Activated effector memory CD4-positive, alpha-beta T cell treated with anti-CD3 and anti-CD28 coated beads, Interleukin-2, amount 50 U/mL, for 16 hours (primary cell): ENCODE measurements around the gene ACTN1.
"Not testable (repeated sequence)": the region's sequence is repeated elsewhere in the genome, so short reads cannot be mapped to it uniquely, and the experiment has no call there.

Source experiments
- DNase-seq: peaks from one replicate; pipeline ENCODE4 v3.0.0-alpha.2; 2020

ACTN1 gene

GRCh38 chr14:68986225-68986624 is 7.1 kb upstream of the ACTN1 start:
- no peak for DNase-seq

- no peak for DNase-seq
Observed at GRCh38 chr14:68984686-68985085, 5.6 kb upstream of the ACTN1 start.

GRCh38 chr14:68983191-68983590 is 4.1 kb upstream of the ACTN1 start:
- no peak for DNase-seq

GRCh38 chr14:68982581-68982980 is 3.5 kb upstream of the ACTN1 start:
- no peak for DNase-seq

GRCh38 chr14:68981539-68981976 is 2.5 kb upstream of the ACTN1 start:
- DNase-seq = no peak

GRCh38 chr14:68981139-68981538 is 2.0 kb upstream of the ACTN1 start:
- no peak for DNase-seq

GRCh38 chr14:68979722-68980451 is 785 bp upstream of the ACTN1 start:
- DNase-seq = no peak

GRCh38 chr14:68978172-68978911 is 760 bp downstream of the ACTN1 start:
- peak; percentile 76 for DNase-seq

- peak; percentile 72 for DNase-seq
Observed at GRCh38 chr14:68977718-68978171, 1.4 kb downstream of the ACTN1 start.

- no peak for DNase-seq
Observed at GRCh38 chr14:68977180-68977717, 1.9 kb downstream of the ACTN1 start.

GRCh38 chr14:68976160-68977067 is 2.7 kb downstream of the ACTN1 start:
- no peak for DNase-seq

GRCh38 chr14:68975667-68976066 is 3.4 kb downstream of the ACTN1 start:
- DNase-seq = no peak

- DNase-seq = no peak
Observed at GRCh38 chr14:68974759-68975347, 4.2 kb downstream of the ACTN1 start.

- no peak for DNase-seq
Observed at GRCh38 chr14:68973639-68974038, 5.5 kb downstream of the ACTN1 start.

- DNase-seq = not testable (repeated sequence)
Observed at GRCh38 chr14:68973219-68973565, 5.9 kb downstream of the ACTN1 start.

- no peak for DNase-seq
Observed at GRCh38 chr14:68972507-68973218, 6.4 kb downstream of the ACTN1 start.

- DNase-seq = no peak
Observed at GRCh38 chr14:68971411-68972035, 7.6 kb downstream of the ACTN1 start.

GRCh38 chr14:68970736-68971135 is 8.4 kb downstream of the ACTN1 start:
- no peak for DNase-seq

GRCh38 chr14:68970038-68970612 is 9.0 kb downstream of the ACTN1 start:
- no peak for DNase-seq

GRCh38 chr14:68969278-68970033 is 9.6 kb downstream of the ACTN1 start:
- DNase-seq = no peak
